Endodermal cell (in vitro differentiated cells): ENCODE results near the gene NDRG3. TPM values are rescaled to one million over a fixed set of nuclear protein-coding genes. Genes with fewer than 3 reads are reported as not detected.

Experiments used
- DNase-seq: peaks from one replicate; pipeline ENCODE4 v3.0.0-alpha.2; 2017
- H3K27ac ChIP-seq: 2 replicates; pipeline ENCODE4 v1.5.1; 2013; ENCODE audit warnings: mild to moderate bottlenecking, low read depth, low read length, moderate library complexity
- H3K27me3 ChIP-seq: 2 replicates; pipeline ENCODE4 v1.6.1; 2013; ENCODE audit warnings: mild to moderate bottlenecking, low read length, moderate library complexity; ENCODE audit not compliant: insufficient read depth, control insufficient read depth, poor library complexity, severe bottlenecking
- H3K36me3 ChIP-seq: 2 replicates; pipeline ENCODE4 v1.7.0; 2013; ENCODE audit warnings: mild to moderate bottlenecking, low read length, moderate library complexity; ENCODE audit not compliant: control insufficient read depth, insufficient read depth
- H3K4me1 ChIP-seq: one replicate; pipeline ENCODE4 v1.7.0; 2013; ENCODE audit warnings: low read length; ENCODE audit not compliant: control insufficient read depth, insufficient read depth
- H3K4me3 ChIP-seq: 2 replicates; pipeline ENCODE4 v1.5.1; 2013; ENCODE audit warnings: mild to moderate bottlenecking, low read length, moderate library complexity
- H3K9ac ChIP-seq: 2 replicates; pipeline ENCODE4 v1.6.1; 2013; ENCODE audit warnings: mild to moderate bottlenecking, low read length, moderate library complexity; ENCODE audit not compliant: poor library complexity, severe bottlenecking; ENCODE audit errors: extremely low read depth
- H3K9me3 ChIP-seq: 2 replicates; pipeline ENCODE4 v1.6.1; 2013; ENCODE audit warnings: mild to moderate bottlenecking, low read length, moderate library complexity; ENCODE audit not compliant: control insufficient read depth
- H3K27ac Mint-ChIP-seq: 2 replicates; pipeline ENCODE4 v1.8.0; 2020; ENCODE audit warnings: mixed read lengths
- H3K27me3 Mint-ChIP-seq: 2 replicates; pipeline ENCODE4 v1.8.0; 2021; ENCODE audit warnings: mild to moderate bottlenecking, mixed read lengths; ENCODE audit not compliant: insufficient read depth
- H3K36me3 Mint-ChIP-seq: 2 replicates; pipeline ENCODE4 v1.8.0; 2020; ENCODE audit warnings: low read depth, mixed read lengths
- H3K4me1 Mint-ChIP-seq: 2 replicates; pipeline ENCODE4 v1.8.0; 2020; ENCODE audit warnings: mixed read lengths
- H3K4me3 Mint-ChIP-seq: 2 replicates; pipeline ENCODE4 v1.8.0; 2020; ENCODE audit warnings: mild to moderate bottlenecking, moderate library complexity, mixed read lengths
- H3K9me3 Mint-ChIP-seq: 2 replicates; pipeline ENCODE4 v1.8.0; 2020; ENCODE audit warnings: mild to moderate bottlenecking, mixed read lengths
- WGBS, 2 experiments: methylation state at CpG; one replicate each; pipeline versions ENCODE4 v1.1.5 to v1.1.7; 2013; ENCODE audit warnings: missing lambda C conversion rate in 2 of 2, mixed read lengths in 1 of 2; ENCODE audit not compliant: insufficient coverage in 1 of 2, insufficient read length in 1 of 2; 5-methylcytosine and 5-hydroxymethylcytosine counted together
- total RNA-seq, 2 donors: library from RNA; stranded (reverse); fragmentation: NEBNext Ultra II Directional in 1 of 2; extraction: Animal tissue kit (Norgen Biotek cat#: 25700) in 1 of 2; gene quantifications; 2 replicates in 1 of 2; 3 replicates in 1 of 2; pipeline ENCODE4 v1.2.1, GENCODE V29; 2021
- TF ChIP-seq, protein P1 (sequence below): fragments of 200-600 bp; sonication (generic); conservative IDR thresholded peaks from 2 replicates; pipeline ENCODE4 v1.5.0; 2021; ENCODE audit warnings: antibody characterized with exemption, mild to moderate bottlenecking

NDRG3 gene
- total RNA-seq, 2 donors from 2014 or later: 24.6 to 26.1 TPM

DNA sequence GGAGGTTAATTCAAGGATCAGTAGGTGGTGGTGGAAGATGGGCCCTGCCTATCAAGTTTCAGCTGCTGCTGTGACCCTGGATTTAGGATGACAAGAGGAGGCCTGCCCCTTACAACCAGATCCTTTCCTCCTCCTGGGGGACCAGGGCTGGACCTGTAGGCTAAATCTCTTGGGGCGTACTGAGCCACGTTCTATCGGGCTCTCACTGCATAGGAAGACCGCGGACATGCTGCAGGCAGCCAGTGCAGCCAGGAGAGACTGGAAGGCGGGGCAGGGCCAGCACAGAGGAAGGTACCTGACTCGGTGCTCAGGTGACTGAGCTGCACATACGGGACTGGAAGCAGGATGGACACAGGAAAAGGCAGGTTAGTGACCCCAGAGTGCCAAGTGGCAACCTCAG lies 91.4 kb downstream of the NDRG3 start:
- Histone ChIP-seq H3K9me3 (no peaks in the 10 kb centered on the region), H3K27me3 (no peaks in the 10 kb centered on the region), H3K36me3 (peaks cover 5% of the 10 kb centered on the region), H3K4me1 (no peaks in the 10 kb centered on the region), H3K4me3 (no peak overlapping the region), H3K9ac (no peak overlapping the region), H3K27ac (no peak overlapping the region)
- no peak overlapping the region for H3K4me3 Mint-ChIP-seq
- no peaks in the 10 kb centered on the region for H3K27me3 Mint-ChIP-seq
- H3K9me3 Mint-ChIP-seq: no peaks in the 10 kb centered on the region
- TF ChIP-seq, protein P1, sequence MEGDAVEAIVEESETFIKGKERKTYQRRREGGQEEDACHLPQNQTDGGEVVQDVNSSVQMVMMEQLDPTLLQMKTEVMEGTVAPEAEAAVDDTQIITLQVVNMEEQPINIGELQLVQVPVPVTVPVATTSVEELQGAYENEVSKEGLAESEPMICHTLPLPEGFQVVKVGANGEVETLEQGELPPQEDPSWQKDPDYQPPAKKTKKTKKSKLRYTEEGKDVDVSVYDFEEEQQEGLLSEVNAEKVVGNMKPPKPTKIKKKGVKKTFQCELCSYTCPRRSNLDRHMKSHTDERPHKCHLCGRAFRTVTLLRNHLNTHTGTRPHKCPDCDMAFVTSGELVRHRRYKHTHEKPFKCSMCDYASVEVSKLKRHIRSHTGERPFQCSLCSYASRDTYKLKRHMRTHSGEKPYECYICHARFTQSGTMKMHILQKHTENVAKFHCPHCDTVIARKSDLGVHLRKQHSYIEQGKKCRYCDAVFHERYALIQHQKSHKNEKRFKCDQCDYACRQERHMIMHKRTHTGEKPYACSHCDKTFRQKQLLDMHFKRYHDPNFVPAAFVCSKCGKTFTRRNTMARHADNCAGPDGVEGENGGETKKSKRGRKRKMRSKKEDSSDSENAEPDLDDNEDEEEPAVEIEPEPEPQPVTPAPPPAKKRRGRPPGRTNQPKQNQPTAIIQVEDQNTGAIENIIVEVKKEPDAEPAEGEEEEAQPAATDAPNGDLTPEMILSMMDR: no peak
- peaks cover 23% of the 10 kb centered on the region for H3K36me3 Mint-ChIP-seq
- no peak overlapping the region for H3K27ac Mint-ChIP-seq
- no peak for DNase-seq
- no peaks in the 10 kb centered on the region for H3K4me1 Mint-ChIP-seq
- WGBS, 2 experiments: 89 to 90% methylated on average over 8 of the region's 8 CpGs

DNA sequence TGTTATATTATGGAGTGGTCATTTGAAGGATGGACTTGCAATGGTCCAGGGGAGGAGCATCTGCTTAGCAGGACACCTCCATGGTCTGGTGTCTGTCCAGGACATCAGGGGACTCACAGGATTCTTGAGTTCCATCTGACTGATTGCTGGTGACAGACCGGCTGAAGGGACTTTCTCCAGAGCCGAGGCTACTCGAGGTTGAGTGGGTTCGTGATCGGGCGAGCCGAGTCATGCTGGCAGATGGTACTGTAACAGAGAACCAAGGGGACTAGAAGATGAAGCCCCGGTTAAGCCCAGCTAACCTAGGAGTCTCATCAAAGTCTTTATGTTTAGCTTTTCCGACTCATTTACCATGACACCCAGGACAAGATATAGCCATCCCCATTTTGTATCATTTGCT lies 92.4 kb downstream of the NDRG3 start:
- Histone ChIP-seq H3K4me1 (no peaks in the 10 kb centered on the region), H3K4me3 (no peak overlapping the region), H3K9ac (no peak overlapping the region), H3K27me3 (no peaks in the 10 kb centered on the region), H3K36me3 (peaks cover 5% of the 10 kb centered on the region), H3K9me3 (no peaks in the 10 kb centered on the region), H3K27ac (no peak overlapping the region)
- no peak overlapping the region for H3K27ac Mint-ChIP-seq
- H3K9me3 Mint-ChIP-seq: no peaks in the 10 kb centered on the region
- H3K4me3 Mint-ChIP-seq: no peak overlapping the region
- TF ChIP-seq, protein P1: no peak
- H3K27me3 Mint-ChIP-seq: no peaks in the 10 kb centered on the region
- H3K36me3 Mint-ChIP-seq: peaks cover 20% of the 10 kb centered on the region
- no peak for DNase-seq
- no peaks in the 10 kb centered on the region for H3K4me1 Mint-ChIP-seq
- WGBS, 2 experiments: 94 to 95% methylated on average over 8 to 9 of the region's 9 CpGs

DNA sequence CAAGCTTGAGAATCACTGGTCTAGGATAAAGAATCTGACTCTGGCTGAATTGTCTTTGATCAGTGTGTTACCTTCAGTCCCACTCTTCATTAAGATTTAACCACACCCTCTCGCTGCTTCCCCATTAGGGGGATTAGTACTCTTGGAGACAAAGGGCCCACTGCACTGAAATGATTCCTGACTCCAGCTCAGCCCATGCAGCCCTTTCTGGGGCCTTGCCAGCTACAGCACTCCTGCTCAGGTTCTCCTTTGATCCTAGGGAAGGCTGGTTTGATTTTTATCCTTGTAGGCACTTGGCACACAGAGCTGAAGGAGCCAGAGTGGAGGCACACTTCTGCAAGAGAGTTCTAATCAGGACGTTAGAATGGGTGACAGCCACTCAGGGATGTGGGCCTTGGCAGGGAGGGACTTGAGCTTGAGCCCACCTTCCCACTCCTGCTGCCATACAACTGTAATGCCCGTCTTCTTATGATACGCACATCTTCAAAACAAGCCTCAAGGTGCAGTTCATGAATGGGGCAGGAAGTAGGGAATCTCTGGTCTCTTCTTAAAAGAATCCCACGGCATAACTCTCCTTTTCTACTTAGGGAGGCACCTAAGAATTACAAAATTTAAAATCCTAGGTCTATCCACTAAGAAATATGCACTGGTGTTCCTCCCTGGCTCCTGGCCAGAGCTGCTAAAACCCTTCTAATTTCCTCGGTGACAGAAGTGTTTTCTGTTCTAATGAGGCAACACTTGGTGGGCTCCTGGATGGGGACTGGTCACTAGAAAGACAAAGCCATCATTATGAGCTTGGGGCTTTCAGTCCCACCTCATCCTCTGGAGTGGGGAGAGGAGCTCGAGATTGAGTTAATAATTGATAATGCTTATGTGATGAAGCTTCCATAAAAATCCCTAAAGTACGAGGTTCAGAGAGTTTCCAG lies 98.4 kb downstream of the NDRG3 start:
- no peaks in the 10 kb centered on the region for H3K36me3 ChIP-seq
- 85 to 89% methylated on average over 5 to 8 of the region's 8 CpGs for WGBS, 2 experiments
- H3K9ac ChIP-seq: no peak overlapping the region
- no peaks in the 10 kb centered on the region for H3K27me3 Mint-ChIP-seq
- H3K27ac Mint-ChIP-seq: peak overlapping the region; percentile 65
- peaks cover 42% of the 10 kb centered on the region for H3K4me1 Mint-ChIP-seq
- TF ChIP-seq, protein P1: no peak
- H3K36me3 Mint-ChIP-seq: peaks cover 6% of the 10 kb centered on the region
- H3K27ac ChIP-seq: no peak overlapping the region
- H3K9me3 ChIP-seq: no peaks in the 10 kb centered on the region
- H3K27me3 ChIP-seq: no peaks in the 10 kb centered on the region
- no peak overlapping the region for H3K4me3 ChIP-seq
- H3K4me1 ChIP-seq: peaks cover 13% of the 10 kb centered on the region
- H3K4me3 Mint-ChIP-seq: no peak overlapping the region
- H3K9me3 Mint-ChIP-seq: no peaks in the 10 kb centered on the region
- DNase-seq: no peak
